GM21619 (cell line): Measurements from ENCODE around the gene DISP1.
"Not testable (repeated sequence)": the region's sequence is repeated elsewhere in the genome, so short reads cannot be mapped to it uniquely, and the experiment has no call there.

Source experiments
- ATAC-seq: cut with Tn5 transposase; IDR thresholded peaks from one replicate; pipeline ENCODE4 v1.9.1; 2021; ENCODE audit not compliant: unreplicated experiment

The DISP1 gene

DNA sequence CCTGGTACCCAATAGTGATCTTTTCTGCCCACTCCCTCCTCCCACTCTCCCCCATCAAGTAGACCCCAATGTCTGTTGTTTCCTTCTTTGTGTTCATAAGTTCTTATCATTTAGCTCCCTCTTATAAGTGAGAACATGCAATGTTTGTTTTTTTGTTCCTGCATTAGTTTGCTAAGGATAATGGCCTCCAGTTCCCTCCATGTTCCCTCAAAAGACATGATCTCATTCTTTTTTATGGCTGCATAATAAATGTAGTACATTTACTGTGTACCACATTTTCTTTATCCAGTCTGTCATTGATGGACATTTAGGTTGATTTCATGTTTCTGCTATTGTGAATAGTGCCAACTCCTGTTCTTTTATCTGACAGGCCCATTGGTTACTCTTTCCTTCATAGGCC, 35.7 kb downstream of the DISP1 start:
- ATAC-seq, result not testable (repeated sequence)

- ATAC-seq, result no peak
Observed at GRCh38 chr1:222852326-222852725, 37.5 kb downstream of the DISP1 start.

DNA sequence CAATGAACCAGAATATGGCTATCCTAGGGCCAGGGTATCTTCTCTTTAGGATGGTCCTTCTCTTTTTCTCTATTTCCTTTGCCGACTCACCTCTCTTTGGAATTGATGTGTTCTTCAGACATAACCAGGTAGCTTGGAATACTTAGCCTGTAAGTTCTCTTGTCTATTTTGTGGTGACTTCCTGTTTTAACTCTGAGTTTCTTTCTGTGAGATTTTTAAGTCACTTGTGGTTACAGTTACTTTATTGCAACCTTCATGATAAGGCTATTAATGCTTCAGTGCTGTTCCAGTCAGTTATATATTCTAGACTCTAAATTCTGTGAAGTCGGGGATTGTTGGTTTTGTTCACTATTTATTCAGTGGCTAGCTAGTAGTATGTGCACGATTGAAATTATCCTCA, 46.2 kb downstream of the DISP1 start:
- ATAC-seq, result no peak
